HepG2 (cell line): ENCODE results near the gene ARHGAP12. TPM values are rescaled to one million over a fixed set of nuclear protein-coding genes. Genes with fewer than 3 reads are reported as not detected.

Experiments
- BRD4 ChIP-seq: sonication (generic); formaldehyde crosslinking; IDR thresholded peaks from 2 replicates; pipeline ENCODE4 v1.4.0; 2020; ENCODE audit warnings: missing genetic modification reagents
- ESRRA ChIP-seq: sonication (generic); formaldehyde crosslinking; IDR thresholded peaks from 2 replicates; pipeline ENCODE4 v1.5.1; 2020; ENCODE audit warnings: mild to moderate bottlenecking, low read depth, missing genetic modification reagents
- RXRB ChIP-seq: IDR thresholded peaks from 2 replicates; pipeline ENCODE4 v1.6.1; 2016; ENCODE audit warnings: borderline replicate concordance, missing genetic modification reagents, missing compliant biosample characterization
- ZFP90 ChIP-seq: sonication (generic); formaldehyde crosslinking; IDR thresholded peaks from 2 replicates; pipeline ENCODE4 v1.8.0; 2022; ENCODE audit warnings: missing genetic modification reagents, mild to moderate bottlenecking, inconsistent platforms, borderline replicate concordance
- ZNF362 ChIP-seq: sonication (generic); formaldehyde crosslinking; IDR thresholded peaks from 2 replicates; pipeline ENCODE4 v1.4.0; 2020; ENCODE audit warnings: missing genetic modification reagents, mild to moderate bottlenecking, borderline replicate concordance
- ZNF703 ChIP-seq: sonication (generic); formaldehyde crosslinking; IDR thresholded peaks from 2 replicates; pipeline ENCODE4 v1.5.1; 2020; ENCODE audit warnings: missing genetic modification reagents, mild to moderate bottlenecking, moderate library complexity, borderline replicate concordance
- ZNF772 ChIP-seq: sonication (generic); formaldehyde crosslinking; IDR thresholded peaks from 2 replicates; pipeline ENCODE4 v1.5.0; 2020; ENCODE audit warnings: mild to moderate bottlenecking, missing genetic modification reagents
- ZNF83 ChIP-seq: sonication (generic); formaldehyde crosslinking; IDR thresholded peaks from 2 replicates; pipeline ENCODE4 v1.4.0; 2020; ENCODE audit warnings: missing genetic modification reagents, mild to moderate bottlenecking, borderline replicate concordance
- polyA plus RNA-seq, 8 experiments: library from polyadenylated mRNA; depleted of rRNA in 3 of 8; stranded (reverse) in 7 of 8; unstranded in 1 of 8; fragments of >200 nt; fragmentation: Illumina TruSeq in 4 of 8; extraction: Trizol in 4 of 8; gene quantifications; 2 replicates each; pipeline versions ENCODE4 v1.2.1 to v1.2.3, GENCODE V29; 2011 to 2016; ENCODE audit warnings: low read depth in 4 of 8, missing spikeins in 1 of 8, mixed read lengths in 1 of 8; ENCODE audit not compliant: insufficient read depth in 1 of 8
- total RNA-seq, 5 experiments: library from RNA; depleted of rRNA; stranded (reverse); fragments of >200 nt; fragmentation: Illumina TruSeq; extraction: Trizol; gene quantifications; 2 replicates each; pipeline ENCODE4 v1.2.3, GENCODE V29; 2016; ENCODE audit warnings: low read depth in 1 of 5
- TF ChIP-seq, protein P1 (sequence below): sonication (generic); IDR thresholded peaks from 2 replicates; pipeline ENCODE4 v1.6.1; 2016; ENCODE audit warnings: low read depth, borderline replicate concordance
- TF ChIP-seq, protein P2 (sequence below): sonication (generic); formaldehyde crosslinking; IDR thresholded peaks from 2 replicates; pipeline ENCODE4 v1.5.0; 2020; ENCODE audit warnings: mild to moderate bottlenecking, missing genetic modification reagents, borderline replicate concordance
- TF ChIP-seq, protein P3 (sequence below): sonication (generic); formaldehyde crosslinking; IDR thresholded peaks from 2 replicates; pipeline ENCODE4 v1.4.0; 2020; ENCODE audit warnings: mild to moderate bottlenecking, missing genetic modification reagents

Gene ARHGAP12
- total and polyA plus RNA-seq, 2 of the 13 experiments (the other 11 are each of a cell fraction or from before 2014, with no cell fraction given) = 25.0 to 54.6 TPM

DNA sequence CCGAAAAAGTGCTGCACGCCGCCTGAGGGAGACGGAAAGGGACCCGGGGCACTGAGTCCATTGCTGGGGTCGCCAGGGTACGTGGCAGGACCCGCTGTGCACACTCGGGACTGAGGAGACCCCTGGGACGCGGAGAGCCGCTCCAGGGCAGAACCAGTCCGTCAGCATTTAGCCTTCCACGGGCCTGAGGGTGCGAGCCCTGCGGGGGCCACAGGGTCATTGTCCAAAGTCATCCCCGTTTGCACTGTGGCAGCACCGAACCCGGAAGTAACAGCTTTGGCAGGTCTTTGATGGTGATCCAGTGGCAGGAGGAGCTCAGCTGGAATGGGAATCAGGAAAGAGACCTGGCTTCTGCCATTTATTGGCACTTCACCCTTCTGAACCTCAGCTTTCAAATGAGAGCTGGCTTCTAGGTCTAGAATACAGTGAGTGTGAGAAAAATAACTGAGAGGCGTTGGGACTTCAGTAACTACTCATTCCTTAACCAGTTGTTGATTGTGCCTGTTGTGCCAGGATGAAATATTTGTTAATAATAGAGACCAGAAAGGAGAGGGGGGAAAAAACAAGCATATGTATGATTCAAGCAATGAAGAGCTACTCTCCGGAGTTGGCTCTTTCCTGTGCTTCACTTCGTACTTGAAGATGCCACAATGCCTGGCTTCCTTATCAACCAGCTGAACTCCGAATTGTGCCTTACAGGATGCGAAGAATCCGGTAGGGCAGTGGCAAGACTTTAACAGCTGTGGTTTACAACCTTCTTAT is 811 bp upstream of the ARHGAP12 start (continued):
- TF ChIP-seq ZNF362 (CRISPR knock-in tag) = 0 out of 2 replicates have a peak, but pooled peaks have one; percentile 12
- TF ChIP-seq ZNF703 (CRISPR knock-in tag) = peak; percentile 62; the same call in 1 of the 2 replicates
- TF ChIP-seq, protein P1, sequence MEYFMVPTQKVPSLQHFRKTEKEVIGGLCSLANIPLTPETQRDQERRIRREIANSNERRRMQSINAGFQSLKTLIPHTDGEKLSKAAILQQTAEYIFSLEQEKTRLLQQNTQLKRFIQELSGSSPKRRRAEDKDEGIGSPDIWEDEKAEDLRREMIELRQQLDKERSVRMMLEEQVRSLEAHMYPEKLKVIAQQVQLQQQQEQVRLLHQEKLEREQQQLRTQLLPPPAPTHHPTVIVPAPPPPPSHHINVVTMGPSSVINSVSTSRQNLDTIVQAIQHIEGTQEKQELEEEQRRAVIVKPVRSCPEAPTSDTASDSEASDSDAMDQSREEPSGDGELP = peak; percentile 78; the same call in 1 of the 2 replicates
- TF ChIP-seq BRD4 (CRISPR knock-in tag) = no peak
- TF ChIP-seq ZFP90 (CRISPR knock-in tag) = no peak
- no peak; the same call in 1 of the 2 replicates for TF ChIP-seq ESRRA (CRISPR knock-in tag)
- no peak; the same call in 1 of the 2 replicates for TF ChIP-seq ZNF772 (CRISPR knock-in tag)
- TF ChIP-seq, protein P2, sequence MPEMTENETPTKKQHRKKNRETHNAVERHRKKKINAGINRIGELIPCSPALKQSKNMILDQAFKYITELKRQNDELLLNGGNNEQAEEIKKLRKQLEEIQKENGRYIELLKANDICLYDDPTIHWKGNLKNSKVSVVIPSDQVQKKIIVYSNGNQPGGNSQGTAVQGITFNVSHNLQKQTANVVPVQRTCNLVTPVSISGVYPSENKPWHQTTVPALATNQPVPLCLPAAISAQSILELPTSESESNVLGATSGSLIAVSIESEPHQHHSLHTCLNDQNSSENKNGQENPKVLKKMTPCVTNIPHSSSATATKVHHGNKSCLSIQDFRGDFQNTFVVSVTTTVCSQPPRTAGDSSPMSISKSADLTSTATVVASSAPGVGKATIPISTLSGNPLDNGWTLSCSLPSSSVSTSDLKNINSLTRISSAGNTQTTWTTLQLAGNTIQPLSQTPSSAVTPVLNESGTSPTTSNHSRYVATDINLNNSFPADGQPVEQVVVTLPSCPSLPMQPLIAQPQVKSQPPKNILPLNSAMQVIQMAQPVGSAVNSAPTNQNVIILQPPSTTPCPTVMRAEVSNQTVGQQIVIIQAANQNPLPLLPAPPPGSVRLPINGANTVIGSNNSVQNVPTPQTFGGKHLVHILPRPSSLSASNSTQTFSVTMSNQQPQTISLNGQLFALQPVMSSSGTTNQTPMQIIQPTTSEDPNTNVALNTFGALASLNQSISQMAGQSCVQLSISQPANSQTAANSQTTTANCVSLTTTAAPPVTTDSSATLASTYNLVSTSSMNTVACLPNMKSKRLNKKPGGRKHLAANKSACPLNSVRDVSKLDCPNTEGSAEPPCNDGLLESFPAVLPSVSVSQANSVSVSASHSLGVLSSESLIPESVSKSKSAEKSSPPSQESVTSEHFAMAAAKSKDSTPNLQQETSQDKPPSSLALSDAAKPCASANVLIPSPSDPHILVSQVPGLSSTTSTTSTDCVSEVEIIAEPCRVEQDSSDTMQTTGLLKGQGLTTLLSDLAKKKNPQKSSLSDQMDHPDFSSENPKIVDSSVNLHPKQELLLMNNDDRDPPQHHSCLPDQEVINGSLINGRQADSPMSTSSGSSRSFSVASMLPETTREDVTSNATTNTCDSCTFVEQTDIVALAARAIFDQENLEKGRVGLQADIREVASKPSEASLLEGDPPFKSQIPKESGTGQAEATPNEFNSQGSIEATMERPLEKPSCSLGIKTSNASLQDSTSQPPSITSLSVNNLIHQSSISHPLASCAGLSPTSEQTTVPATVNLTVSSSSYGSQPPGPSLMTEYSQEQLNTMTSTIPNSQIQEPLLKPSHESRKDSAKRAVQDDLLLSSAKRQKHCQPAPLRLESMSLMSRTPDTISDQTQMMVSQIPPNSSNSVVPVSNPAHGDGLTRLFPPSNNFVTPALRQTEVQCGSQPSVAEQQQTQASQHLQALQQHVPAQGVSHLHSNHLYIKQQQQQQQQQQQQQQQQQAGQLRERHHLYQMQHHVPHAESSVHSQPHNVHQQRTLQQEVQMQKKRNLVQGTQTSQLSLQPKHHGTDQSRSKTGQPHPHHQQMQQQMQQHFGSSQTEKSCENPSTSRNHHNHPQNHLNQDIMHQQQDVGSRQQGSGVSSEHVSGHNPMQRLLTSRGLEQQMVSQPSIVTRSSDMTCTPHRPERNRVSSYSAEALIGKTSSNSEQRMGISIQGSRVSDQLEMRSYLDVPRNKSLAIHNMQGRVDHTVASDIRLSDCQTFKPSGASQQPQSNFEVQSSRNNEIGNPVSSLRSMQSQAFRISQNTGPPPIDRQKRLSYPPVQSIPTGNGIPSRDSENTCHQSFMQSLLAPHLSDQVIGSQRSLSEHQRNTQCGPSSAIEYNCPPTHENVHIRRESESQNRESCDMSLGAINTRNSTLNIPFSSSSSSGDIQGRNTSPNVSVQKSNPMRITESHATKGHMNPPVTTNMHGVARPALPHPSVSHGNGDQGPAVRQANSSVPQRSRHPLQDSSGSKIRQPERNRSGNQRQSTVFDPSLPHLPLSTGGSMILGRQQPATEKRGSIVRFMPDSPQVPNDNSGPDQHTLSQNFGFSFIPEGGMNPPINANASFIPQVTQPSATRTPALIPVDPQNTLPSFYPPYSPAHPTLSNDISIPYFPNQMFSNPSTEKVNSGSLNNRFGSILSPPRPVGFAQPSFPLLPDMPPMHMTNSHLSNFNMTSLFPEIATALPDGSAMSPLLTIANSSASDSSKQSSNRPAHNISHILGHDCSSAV (CRISPR knock-in tag) = no peak
- TF ChIP-seq ZNF83 = no peak
- 0 out of 2 replicates have a peak, but pooled peaks have one; percentile 31 for TF ChIP-seq RXRB (CRISPR knock-in tag)
- TF ChIP-seq, protein P3, sequence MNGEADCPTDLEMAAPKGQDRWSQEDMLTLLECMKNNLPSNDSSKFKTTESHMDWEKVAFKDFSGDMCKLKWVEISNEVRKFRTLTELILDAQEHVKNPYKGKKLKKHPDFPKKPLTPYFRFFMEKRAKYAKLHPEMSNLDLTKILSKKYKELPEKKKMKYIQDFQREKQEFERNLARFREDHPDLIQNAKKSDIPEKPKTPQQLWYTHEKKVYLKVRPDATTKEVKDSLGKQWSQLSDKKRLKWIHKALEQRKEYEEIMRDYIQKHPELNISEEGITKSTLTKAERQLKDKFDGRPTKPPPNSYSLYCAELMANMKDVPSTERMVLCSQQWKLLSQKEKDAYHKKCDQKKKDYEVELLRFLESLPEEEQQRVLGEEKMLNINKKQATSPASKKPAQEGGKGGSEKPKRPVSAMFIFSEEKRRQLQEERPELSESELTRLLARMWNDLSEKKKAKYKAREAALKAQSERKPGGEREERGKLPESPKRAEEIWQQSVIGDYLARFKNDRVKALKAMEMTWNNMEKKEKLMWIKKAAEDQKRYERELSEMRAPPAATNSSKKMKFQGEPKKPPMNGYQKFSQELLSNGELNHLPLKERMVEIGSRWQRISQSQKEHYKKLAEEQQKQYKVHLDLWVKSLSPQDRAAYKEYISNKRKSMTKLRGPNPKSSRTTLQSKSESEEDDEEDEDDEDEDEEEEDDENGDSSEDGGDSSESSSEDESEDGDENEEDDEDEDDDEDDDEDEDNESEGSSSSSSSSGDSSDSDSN = peak; percentile 58; the same call in 1 of the 2 replicates
